NOMO-1 treated with DMSO at 0.1 percent for 48 hours (cell line): ENCODE measurements around the gene OSTM1.

Experiments used
- DNase-seq: peaks from one replicate; lab custom pipeline; 2025; ENCODE audit not compliant: unreplicated experiment; lab: John Stamatoyannopoulos, UW

OSTM1 gene

DNA sequence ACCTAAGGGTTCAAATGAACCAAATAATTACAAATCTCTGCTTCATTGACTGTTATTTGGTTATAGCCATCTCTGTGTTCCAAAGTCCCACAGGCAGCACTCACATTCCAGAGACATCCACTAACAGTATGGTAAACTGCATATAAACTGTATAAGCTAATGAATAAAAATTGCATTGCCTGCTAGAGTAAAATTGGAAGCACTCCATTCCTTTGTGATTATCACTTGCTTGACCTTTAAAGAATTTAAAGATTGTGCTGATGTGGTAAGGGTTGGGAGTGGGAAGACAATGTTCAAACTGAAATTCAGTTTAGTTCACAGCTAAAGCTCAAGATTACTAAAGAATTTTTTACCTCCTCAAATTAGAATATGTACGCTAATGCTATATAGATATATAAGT, 31.0 kb upstream of the OSTM1 start:
- DNase-seq, result no peak

DNA sequence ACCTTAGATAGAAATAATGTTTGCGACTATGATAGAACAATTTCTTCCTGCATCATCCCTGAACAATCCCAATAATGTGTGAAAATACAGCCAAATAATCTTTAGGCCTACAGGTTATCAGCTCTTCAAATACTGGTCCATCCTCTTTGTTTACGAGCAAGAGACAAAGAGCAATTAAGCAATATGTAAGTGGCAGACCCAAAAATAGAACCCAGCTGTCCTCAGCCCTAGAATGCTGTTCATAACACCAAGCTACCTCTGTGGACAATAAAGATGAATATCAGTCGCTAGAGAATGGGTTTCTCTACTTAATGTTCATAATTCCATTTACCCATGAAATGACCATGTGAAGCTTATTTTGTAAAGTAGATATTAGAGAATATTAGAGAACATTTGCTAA, 28.4 kb upstream of the OSTM1 start:
- DNase-seq, result no peak

DNA sequence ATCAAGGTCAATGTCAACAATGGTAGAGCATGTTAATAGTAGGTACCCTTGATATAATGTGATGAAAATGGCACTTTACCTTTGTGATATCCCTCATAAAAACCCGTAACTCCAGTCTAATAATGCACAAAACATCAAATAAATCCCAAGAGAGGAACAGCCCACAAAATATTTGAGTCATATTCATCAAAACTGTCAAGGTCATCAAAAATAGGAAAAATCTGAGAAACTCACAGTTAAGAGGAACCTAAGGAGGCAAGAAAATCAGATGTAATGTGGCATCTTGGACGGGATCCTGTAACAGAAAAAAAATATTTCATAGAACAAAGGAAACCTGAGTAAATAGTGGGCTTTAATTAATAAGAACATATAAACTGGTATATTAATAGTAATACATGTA, 25.5 kb upstream of the OSTM1 start:
- DNase-seq, result no peak

DNA sequence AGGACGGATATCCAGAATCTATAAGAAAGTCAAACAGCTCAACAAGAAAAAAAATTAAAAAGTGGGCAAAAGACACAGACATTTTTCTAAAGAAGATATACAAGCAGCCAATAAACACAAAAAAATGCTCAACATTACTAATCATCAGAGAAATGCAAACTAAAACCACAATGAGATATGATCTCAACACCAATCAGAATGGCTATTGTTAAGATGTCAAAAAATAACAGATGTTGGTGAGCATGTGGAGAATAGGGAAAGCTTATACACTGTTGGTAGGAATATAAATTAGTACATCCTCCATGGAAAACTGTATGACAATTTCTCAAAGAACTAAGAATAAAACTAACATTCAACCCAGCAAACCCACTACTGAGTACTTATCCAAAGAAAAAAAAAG, 23.3 kb upstream of the OSTM1 start:
- no peak for DNase-seq

- no peak for DNase-seq
Observed at GRCh38 chr6:108093781-108094300, 19.3 kb upstream of the OSTM1 start.

- DNase-seq, result peak; percentile 8
Observed at GRCh38 chr6:108091288-108091687, 16.7 kb upstream of the OSTM1 start.

GRCh38 chr6:108083349-108083748, 8.8 kb upstream of the OSTM1 start:
- DNase-seq, result no peak

DNA sequence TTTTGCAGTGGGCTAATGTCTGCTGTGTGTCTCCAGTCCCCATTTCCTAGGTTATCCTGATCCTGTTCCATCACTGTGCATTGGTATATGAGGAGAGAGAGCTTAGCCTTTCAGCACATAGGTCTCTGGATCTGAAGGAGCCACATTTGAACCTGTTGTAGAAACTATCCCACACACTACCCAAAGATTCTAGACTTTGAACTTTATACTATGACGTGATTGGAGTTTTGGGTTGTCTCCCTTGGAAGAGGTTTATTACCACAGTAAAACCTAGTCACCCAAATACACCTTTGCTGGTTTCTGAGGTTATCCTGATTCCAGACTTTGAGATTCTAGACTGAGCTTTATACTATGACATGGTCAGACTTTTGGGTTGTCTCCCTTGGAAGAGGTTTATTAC, 8.0 kb upstream of the OSTM1 start:
- no peak for DNase-seq

DNA sequence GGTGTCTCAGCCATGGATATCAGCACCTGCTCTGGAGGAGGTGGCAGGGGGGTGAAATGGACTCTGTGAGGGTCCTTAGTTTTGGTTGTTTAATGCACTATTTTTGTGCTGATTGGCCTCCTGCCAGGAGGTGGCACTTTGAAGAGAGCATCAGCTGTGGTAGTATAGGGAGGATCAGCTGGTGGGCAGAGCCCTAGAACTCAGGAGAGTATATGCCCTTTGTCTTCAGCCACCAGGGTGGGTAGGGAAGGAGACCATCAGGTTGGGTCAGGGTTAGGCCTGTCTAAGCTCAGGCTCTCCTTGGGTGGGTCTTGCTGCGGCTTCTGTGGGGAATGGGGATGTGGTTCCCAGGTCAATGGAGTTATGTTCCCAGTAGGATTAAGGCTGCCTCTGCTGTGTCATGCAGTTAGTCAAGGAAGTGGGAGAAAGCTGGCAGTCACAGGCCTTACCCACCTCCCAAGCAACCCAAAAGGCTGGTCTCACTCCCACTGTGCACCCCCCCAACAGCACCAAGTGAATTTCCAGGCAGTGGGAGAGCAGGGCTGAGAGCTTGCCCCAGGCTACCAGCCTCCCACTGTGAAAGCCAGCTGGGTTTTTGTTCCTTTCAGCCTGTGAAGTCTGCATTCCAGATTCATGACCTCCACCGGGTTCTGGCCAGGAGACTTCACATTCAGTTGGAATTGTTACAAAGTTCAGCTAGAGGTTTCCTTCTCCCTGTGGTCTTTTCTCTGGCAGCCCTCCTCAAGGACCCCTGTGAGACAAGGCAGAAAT, 5.7 kb upstream of the OSTM1 start:
- DNase-seq, result no peak

- DNase-seq, result no peak
Observed at GRCh38 chr6:108078191-108078590, 3.6 kb upstream of the OSTM1 start.

GRCh38 chr6:108074057-108074358, 533 bp downstream of the OSTM1 start:
- DNase-seq, result no peak

DNA sequence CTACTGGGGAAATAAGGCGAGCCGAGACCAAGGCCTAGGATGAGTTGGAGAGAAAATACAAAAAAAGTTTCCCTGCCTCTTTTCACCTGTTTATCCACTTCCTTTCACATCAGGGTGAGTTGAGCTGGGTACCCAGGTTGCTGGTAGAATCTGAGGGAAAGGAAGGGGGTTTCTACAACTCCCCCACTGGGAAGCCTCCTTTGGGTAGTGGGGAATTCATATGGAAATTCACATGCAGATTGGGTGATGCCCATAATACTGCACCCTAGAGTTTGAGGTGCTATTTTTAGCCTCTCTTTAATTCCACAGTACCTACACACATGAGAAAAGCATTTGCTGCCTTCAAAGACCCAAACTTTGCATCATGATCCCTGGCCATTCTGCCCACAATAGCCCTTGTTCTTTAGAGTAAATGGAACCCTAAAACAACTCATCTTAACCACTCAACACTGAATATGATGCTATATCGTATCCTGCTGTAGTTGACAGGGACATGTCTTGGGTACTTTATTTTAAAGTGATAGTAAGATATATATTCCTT, 2.7 kb downstream of the OSTM1 start:
- no peak for DNase-seq

DNA sequence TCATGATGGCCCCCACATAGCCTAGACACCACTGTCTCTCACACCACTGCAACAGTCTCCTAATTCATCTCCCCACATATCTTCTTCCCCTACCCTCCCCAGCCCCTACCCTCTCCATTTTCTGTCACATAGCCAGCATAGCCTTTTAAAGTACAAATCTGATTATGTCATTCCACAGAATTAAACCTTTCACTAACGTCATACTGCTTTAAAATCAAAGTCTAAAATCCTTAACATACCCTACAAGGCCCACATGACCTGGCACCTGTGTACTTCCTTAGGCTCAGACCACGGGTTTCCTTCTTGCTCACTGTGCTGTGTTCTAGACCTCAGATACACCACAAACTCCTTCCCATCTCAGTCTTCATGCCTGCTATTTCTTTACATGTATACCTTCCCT, 5.9 kb downstream of the OSTM1 start:
- no peak for DNase-seq

DNA sequence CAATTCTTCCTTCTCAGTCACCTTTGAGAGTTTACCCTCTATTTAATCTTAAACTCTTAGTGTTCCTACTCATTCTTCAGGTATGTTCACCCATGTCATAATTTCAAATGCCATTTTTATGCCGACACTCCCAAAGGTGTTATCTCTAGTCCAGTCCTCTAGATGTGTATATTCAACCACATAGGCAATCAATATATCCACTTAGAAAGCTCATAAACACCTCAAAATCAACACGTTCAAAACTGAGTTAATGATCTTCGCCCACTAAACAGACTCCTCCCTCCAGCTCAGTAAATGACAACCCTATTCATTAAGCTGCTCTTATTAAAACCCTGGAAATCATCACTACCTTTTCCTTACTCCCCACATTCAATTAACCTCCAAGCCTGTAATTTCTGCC, 6.4 kb downstream of the OSTM1 start:
- no peak for DNase-seq

DNA sequence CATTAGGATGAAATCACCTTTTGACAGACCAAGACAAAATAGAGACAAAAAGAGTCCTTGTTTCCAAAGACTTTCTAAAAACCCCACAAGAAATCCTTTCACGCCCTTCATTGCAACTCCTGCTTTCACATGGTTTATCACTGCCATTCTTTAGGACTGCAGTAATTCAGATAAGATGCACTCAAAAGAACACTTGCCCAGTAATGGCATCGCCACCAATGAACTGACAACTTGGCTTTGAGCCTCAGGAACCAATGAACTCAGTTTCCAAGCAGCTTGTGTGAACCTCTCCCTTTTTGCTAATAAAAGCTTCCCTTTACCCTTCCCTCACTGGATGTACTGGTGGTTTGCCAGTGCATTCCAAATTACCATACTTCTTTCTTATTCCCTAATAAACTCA, 21.8 kb downstream of the OSTM1 start:
- DNase-seq, result no peak

GRCh38 chr6:108051481-108051880, 23.1 kb downstream of the OSTM1 start:
- DNase-seq, result no peak

DNA sequence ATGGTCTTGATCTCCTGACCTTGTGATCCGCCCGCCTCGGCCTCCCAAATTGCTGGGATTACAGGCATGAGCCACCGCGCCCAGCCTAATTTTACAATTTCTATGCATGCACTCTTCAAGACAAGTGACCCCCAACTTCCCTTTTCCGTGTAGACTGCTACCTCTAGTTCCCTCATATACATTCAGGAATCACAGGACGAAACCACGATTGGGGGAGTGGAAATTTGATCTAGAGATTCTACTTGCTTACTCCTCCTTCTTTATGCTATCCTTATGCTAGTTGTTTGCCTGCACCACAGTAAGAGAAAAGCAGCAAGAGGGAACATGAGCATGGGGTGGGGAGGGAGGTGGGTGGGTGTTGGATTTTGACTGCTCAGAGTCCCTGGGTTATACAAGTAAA, 34.9 kb downstream of the OSTM1 start:
- no peak for DNase-seq

DNA sequence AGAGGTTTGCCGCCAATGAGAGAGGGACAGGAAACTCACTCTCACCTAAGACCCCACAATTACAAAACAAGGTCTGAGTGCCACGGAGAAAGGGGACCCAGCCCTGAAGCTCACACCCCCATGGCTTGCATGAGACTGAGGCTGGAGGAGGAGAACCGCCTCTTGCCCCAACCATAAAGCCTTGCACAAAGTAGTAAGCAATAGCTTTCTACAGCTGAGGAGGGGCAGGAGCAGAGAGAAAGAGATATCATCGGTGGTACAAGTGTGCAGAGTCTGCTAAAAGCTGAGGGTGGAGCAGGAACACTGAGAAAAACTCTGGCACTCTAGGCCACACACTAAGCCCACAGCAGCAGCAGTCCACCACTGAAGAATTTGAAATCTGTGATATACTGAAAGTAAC, 37.7 kb downstream of the OSTM1 start:
- DNase-seq, result no peak

GRCh38 chr6:108031968-108032367, 42.6 kb downstream of the OSTM1 start:
- DNase-seq, result no peak

GRCh38 chr6:108030211-108030610, 44.3 kb downstream of the OSTM1 start:
- no peak for DNase-seq

DNA sequence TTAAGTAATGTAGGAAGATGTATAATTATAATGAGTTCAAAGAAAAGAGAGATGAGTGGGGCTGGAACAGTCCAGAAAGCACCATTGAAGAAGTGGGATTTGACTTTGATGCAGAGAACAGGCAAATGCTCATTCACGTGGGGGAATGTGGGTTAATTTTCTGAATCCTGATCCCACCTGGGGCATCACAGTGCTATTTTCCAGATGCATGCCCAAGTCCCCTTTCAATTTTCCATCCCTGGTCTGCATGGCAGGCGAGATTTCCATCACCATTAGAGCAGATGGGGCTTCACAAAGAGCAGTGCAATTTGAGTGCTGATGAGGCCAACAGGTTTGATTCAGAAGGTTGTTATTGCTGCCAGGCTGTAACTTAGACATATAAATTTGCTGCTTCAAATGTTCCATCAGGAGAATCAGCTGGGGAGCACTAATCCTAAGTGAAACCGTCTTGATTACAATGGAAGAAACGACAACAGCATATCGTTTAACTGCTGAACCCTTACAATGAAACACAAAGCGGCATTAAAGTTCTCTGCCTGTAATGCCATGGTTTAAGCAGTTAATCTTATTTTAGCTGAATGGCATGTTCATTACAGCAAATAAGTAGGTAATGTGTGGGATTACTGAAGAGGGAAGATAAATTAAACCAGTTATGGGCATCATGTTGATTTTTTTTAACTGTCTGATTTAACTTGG, 45.2 kb downstream of the OSTM1 start:
- no peak for DNase-seq

DNA sequence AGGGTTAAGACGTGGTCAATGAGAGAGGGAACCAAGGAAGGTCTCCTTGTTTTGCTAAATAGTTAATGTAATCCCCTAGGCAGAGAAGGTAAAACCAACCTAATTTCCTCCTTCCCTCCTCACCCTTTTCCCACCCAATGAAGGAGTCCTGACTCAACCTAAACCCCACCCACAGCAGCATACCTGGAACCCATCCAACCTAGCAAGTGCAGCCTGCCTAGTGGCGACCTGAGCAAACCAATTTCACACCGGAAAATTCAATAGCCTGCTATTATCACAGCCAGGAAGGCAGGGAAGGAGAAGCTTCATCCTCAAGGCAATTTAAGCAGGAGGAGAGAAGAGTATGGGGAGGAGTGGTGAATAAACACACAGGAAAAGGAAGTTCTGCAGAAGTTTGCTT, 46.9 kb downstream of the OSTM1 start:
- DNase-seq, result no peak

DNA sequence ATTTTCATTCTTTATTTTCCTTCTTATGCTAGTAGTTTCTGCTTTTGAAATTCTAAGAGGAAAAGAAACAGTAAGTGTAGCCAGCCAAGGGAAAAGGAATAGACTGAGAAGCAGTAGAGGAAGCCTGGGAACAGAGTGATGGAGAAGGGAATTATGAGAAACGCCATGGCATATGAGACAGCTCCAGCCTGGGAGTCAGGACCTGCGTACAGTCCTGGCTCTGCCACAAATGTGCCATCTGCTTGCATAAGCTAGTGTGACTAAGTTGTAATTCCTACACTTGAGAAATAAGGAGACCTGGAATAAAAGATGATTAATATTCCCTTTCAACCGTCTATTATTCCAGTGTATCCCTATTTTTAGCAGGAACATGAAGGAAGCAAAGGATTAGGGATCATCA, 47.5 kb downstream of the OSTM1 start:
- no peak for DNase-seq
